Measurements from ENCODE around the gene MAPKAPK2. TPM values are rescaled to one million over a fixed set of nuclear protein-coding genes. Genes with fewer than 3 reads are reported as not detected.

MAPKAPK2 gene
- total RNA-seq, 2 experiments from 2014 or later = 14.5 to 39.9 TPM

DNA sequence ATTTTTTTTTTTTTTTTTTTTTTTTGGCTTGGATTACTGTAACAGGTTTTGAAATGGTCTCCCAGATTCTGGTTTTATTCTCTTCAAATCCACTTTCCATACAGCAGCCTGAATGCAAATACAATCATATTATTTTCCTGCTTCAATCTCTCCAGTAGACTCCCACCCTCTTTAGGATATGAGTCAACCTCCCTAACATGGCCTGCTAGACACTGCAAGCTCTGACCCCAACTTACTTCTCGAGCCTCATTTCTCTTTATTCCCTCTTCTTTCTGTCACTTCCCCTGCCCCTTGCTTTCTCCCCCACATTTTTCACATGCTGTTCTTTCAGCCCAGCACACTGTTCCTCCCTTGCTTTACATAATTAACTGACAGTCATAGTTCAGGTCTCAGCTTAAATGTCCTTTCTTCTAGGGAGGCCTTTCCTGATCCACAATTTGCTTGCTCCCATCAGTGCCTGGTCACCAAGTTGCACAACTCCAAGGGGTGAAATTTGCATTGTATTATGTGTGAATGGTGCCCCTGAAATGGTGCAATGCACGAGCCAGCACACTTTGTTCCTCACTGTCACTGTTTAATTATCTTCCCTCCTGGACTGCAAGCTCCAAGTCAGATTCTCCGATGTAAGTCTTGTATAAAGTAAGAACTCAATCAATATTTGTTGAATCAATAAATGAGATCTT, 63.8 kb downstream of the MAPKAPK2 start:
- Histone ChIP-seq H3K4me2 (ENCODE audit: low read length) (no peak overlapping the region), H3K4me3 (ENCODE audit: low read depth, low read length, poor library complexity, severe bottlenecking) (no peak overlapping the region), H2AFZ (ENCODE audit: low read length) (no peak overlapping the region), H3K36me3 (ENCODE audit: insufficient read depth, low read length) (no peaks in the 10 kb centered on the region), H3K9me2 (ENCODE audit: insufficient read depth, low read length) (no peaks in the 10 kb centered on the region), H4K20me1 (ENCODE audit: insufficient read depth, low read length) (no peaks in the 10 kb centered on the region), H3K4me1 (ENCODE audit: insufficient read depth, low read length, poor library complexity, severe bottlenecking) (no peaks in the 10 kb centered on the region), H3K79me2 (ENCODE audit: insufficient read depth, low read depth, low read length) (no peaks in the 10 kb centered on the region), H3K9me3 (ENCODE audit: low read length) (no peaks in the 10 kb centered on the region), H3K27ac (ENCODE audit: low read depth, low read length, poor library complexity, severe bottlenecking) (no peak overlapping the region)
- POLR2A ChIA-PET = interaction anchor here (0.6 to 1.1 kb wide), 3 partner anchors 10 to 70 kb away, joined by 3 read pairs; no protein-coding TSS in a partner anchor
- TF ChIP-seq EZH2phosphoT487 (IDR thresholded peaks at IDR 0.05; ENCODE audit: borderline replicate concordance, low read depth, low read length) = no peak
- TF ChIP-seq, protein P1, sequence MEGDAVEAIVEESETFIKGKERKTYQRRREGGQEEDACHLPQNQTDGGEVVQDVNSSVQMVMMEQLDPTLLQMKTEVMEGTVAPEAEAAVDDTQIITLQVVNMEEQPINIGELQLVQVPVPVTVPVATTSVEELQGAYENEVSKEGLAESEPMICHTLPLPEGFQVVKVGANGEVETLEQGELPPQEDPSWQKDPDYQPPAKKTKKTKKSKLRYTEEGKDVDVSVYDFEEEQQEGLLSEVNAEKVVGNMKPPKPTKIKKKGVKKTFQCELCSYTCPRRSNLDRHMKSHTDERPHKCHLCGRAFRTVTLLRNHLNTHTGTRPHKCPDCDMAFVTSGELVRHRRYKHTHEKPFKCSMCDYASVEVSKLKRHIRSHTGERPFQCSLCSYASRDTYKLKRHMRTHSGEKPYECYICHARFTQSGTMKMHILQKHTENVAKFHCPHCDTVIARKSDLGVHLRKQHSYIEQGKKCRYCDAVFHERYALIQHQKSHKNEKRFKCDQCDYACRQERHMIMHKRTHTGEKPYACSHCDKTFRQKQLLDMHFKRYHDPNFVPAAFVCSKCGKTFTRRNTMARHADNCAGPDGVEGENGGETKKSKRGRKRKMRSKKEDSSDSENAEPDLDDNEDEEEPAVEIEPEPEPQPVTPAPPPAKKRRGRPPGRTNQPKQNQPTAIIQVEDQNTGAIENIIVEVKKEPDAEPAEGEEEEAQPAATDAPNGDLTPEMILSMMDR (conservative IDR thresholded peaks at IDR 0.05; ENCODE audit: low read length) = no peak
- intact Hi-C loops (cut with micrococcal nuclease; ENCODE audit: unreplicated experiment) = no loop called here
- CTCF ChIA-PET (ENCODE audit: unreplicated experiment) = no interaction called here
- no TSS peak for BruUV-seq (replicated peaks)
- no peak for DNase-seq (ENCODE audit: low spot score)

DNA sequence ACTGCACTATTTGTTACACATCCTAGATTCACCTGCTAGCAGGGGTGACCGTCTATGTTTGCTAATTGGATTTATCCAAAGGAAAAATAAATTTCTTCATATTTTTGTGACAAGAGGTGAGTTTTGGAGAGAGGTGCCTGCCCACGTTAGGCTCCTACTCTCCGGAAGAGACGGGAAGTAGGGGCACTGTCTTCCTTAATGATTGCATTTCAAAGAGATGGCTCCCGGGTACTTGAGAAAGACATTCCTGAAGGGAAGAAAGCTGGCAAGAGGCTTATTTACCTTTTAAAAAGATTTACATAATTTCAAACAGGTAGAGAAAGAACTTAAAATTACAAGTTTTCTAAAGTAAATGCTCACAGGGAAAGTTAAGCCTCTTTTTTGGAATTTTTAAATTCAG, 67.2 kb downstream of the MAPKAPK2 start:
- Histone ChIP-seq H2AFZ (ENCODE audit: low read length) (no peak overlapping the region), H3K79me2 (ENCODE audit: insufficient read depth, low read depth, low read length) (no peaks in the 10 kb centered on the region), H3K9me3 (ENCODE audit: low read length) (no peaks in the 10 kb centered on the region), H3K9me2 (ENCODE audit: insufficient read depth, low read length) (no peaks in the 10 kb centered on the region), H3K36me3 (ENCODE audit: insufficient read depth, low read length) (no peaks in the 10 kb centered on the region), H4K20me1 (ENCODE audit: insufficient read depth, low read length) (no peaks in the 10 kb centered on the region), H3K27ac (ENCODE audit: low read depth, low read length, poor library complexity, severe bottlenecking) (no peak overlapping the region), H3K4me2 (ENCODE audit: low read length) (no peak overlapping the region), H3K4me3 (ENCODE audit: low read depth, low read length, poor library complexity, severe bottlenecking) (no peak overlapping the region), H3K4me1 (ENCODE audit: insufficient read depth, low read length, poor library complexity, severe bottlenecking) (no peaks in the 10 kb centered on the region)
- intact Hi-C loops (cut with micrococcal nuclease; ENCODE audit: unreplicated experiment) = no loop called here
- CTCF ChIA-PET (ENCODE audit: unreplicated experiment) = no interaction called here
- no TSS peak for BruUV-seq (replicated peaks)
- DNase-seq (ENCODE audit: low spot score) = no peak
- POLR2A ChIA-PET = interaction anchor here (0.6 kb wide), 1 partner anchor 52 kb away, joined by 5 read pairs; no protein-coding TSS in a partner anchor
- no peak for TF ChIP-seq EZH2phosphoT487 (IDR thresholded peaks at IDR 0.05; ENCODE audit: borderline replicate concordance, low read depth, low read length)
- TF ChIP-seq, protein P1 (conservative IDR thresholded peaks at IDR 0.05; ENCODE audit: low read length) = no peak

DNA sequence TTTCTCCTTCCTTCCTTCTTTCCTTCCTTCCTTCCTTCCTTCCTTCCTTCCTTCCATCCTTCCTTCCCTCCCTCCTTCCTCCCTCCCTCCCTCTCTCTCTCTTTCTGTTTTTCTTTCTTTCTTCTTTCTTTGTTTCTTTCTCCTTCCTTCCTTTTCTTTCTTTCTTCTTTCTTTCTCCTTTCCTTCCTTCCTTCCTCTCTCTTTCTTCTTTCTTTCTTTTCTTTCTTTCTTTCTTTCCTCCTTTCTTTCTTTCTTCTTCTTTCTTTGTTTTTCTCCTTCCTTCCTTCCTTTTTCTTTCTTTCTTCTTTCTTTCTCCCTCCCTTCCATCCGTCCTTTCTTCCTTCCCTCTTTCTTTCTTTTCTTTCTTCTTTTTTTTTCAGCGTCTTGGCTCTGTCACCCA, 67.8 kb downstream of the MAPKAPK2 start:
- H3K4me2 ChIP-seq (ENCODE audit: low read length) = no peak overlapping the region
- no peak overlapping the region for H2AFZ ChIP-seq (ENCODE audit: low read length)
- ChIA-PET POLR2A (interaction anchor here (0.6 kb wide), 1 partner anchor 727 kb away, joined by 4 read pairs; no protein-coding TSS in a partner anchor), CTCF (ENCODE audit: unreplicated experiment) (no interaction called here)
- DNase-seq (ENCODE audit: low spot score) = no peak
- H3K4me1 ChIP-seq (ENCODE audit: insufficient read depth, low read length, poor library complexity, severe bottlenecking) = peaks cover 3% of the 10 kb centered on the region
- no peak overlapping the region for H3K27ac ChIP-seq (ENCODE audit: low read depth, low read length, poor library complexity, severe bottlenecking)
- no peak overlapping the region for H3K4me3 ChIP-seq (ENCODE audit: low read depth, low read length, poor library complexity, severe bottlenecking)
- no peaks in the 10 kb centered on the region for H3K9me2 ChIP-seq (ENCODE audit: insufficient read depth, low read length)
- H3K9me3 ChIP-seq (ENCODE audit: low read length) = no peaks in the 10 kb centered on the region
- intact Hi-C loops (cut with micrococcal nuclease; ENCODE audit: unreplicated experiment) = no loop called here
- H3K79me2 ChIP-seq (ENCODE audit: insufficient read depth, low read depth, low read length) = no peaks in the 10 kb centered on the region
- H3K36me3 ChIP-seq (ENCODE audit: insufficient read depth, low read length) = no peaks in the 10 kb centered on the region
- no TSS peak for BruUV-seq (replicated peaks)
- no peaks in the 10 kb centered on the region for H4K20me1 ChIP-seq (ENCODE audit: insufficient read depth, low read length)
- TF ChIP-seq, protein P1 (conservative IDR thresholded peaks at IDR 0.05; ENCODE audit: low read length) = no peak
- no peak for TF ChIP-seq EZH2phosphoT487 (IDR thresholded peaks at IDR 0.05; ENCODE audit: borderline replicate concordance, low read depth, low read length)

All from OCI-LY7 (cell line).